Measurements from ENCODE around the gene RAB3GAP1. TPM values are rescaled to one million over a fixed set of nuclear protein-coding genes. Genes with fewer than 3 reads are reported as not detected.

The RAB3GAP1 gene
- total and polyA plus RNA-seq, 2 of the 4 experiments (the other 2 are of a cell fraction), result 21.2 to 65.8 TPM

GRCh38 chr2:135022952-135023880 lies 28.9 kb upstream of the RAB3GAP1 start:
- Histone ChIP-seq H4K91ac (ENCODE audit: insufficient read depth, low read depth, low read length) (no peak overlapping the region), H3K27ac (ENCODE audit: insufficient read depth, low read length) (no peak overlapping the region), H3K23ac (ENCODE audit: low read depth, low read length) (no peak overlapping the region), H2AK5ac (ENCODE audit: low read depth, low read length) (no peak overlapping the region), H4K8ac (ENCODE audit: low read depth in 2 of 2, low read length in 2 of 2) (no peak overlapping the region), H2AFZ (replicated peaks; ENCODE audit: low read length, poor library complexity) (no peak overlapping the region), H2BK20ac (ENCODE audit: low read depth, low read length) (no peak overlapping the region), H3K56ac (ENCODE audit: extremely low read depth, insufficient read depth, low read length) (no peak overlapping the region), H2BK120ac (ENCODE audit: low read depth, low read length) (no peak overlapping the region), H3K14ac (replicated peaks; ENCODE audit: low read depth, low read length) (no peak overlapping the region), H2BK5ac (ENCODE audit: low read depth, low read length, poor library complexity, severe bottlenecking) (no peak overlapping the region), H4K5ac (ENCODE audit: low read depth, low read length) (no peak overlapping the region), H2BK15ac (ENCODE audit: low read depth, low read length) (no peak overlapping the region), H4K20me1 (ENCODE audit: insufficient read depth, low read length) (no peaks in the 10 kb centered on the region), H3K27me3 (ENCODE audit: control insufficient read depth, insufficient read depth, low read length) (no peaks in the 10 kb centered on the region; the same call in 1 of the 2 replicates), H3K4ac (ENCODE audit: low read depth, low read length) (no peak overlapping the region), H3K4me2 (ENCODE audit: low read depth, low read length) (no peak overlapping the region), H3K18ac (ENCODE audit: low read depth, low read length) (no peak overlapping the region), H3K4me3 (ENCODE audit: insufficient read depth, low read depth, low read length) (no peak overlapping the region), H3K4me1 (ENCODE audit: control insufficient read depth, insufficient read depth, low read length) (no peaks in the 10 kb centered on the region), H3K36me3 (ENCODE audit: control insufficient read depth, insufficient read depth, low read length) (no peaks in the 10 kb centered on the region), H3K79me1 (ENCODE audit: low read depth in 1 of 2, low read length in 2 of 2) (no peaks in the 10 kb centered on the region), H3K9me1 (ENCODE audit: insufficient read depth, low read length) (no peaks in the 10 kb centered on the region), H3K9me3 (ENCODE audit: control insufficient read depth, insufficient read depth, low read length) (no peaks in the 10 kb centered on the region), H3K9ac (ENCODE audit: low read depth, low read length) (no peak overlapping the region), H2AK9ac (replicated peaks; ENCODE audit: low read depth, low read length, poor library complexity) (no peak overlapping the region)
- intact Hi-C loops (cut with micrococcal nuclease) (no loop called here), in situ Hi-C loops (cut with MboI; ENCODE audit: low sequenced_read_pairs) (no loop called here), dilution Hi-C loops (cut with HindIII; ENCODE audit: low sequenced_read_pairs, unreplicated experiment) (no loop called here)
- DNase-seq, result no peak
- POLR2A ChIA-PET (ENCODE audit: unreplicated experiment), result no interaction called here
- WGBS, 2 experiments (ENCODE audit: extremely low coverage in 2 of 2, insufficient read length in 1 of 2), result 58% methylated on average over 9 of the region's 10 CpGs; no CpG with 5 or more reads in 1 of the 2 experiments
- ATAC-seq (ENCODE audit: low read depth), result no peak
- BruUV-seq (replicated peaks), result no TSS peak
- CTCF ChIA-PET, result no interaction called here
- TF ChIP-seq POLR2A (IDR thresholded peaks at IDR 0.05; ENCODE audit: low read depth, low read length) (no peak), MAZ (IDR thresholded peaks at IDR 0.05; ENCODE audit: borderline replicate concordance, low read depth, low read length) (no peak), MAFK (IDR thresholded peaks at IDR 0.05; ENCODE audit: low read depth, low read length) (no peak), CHD1 (IDR thresholded peaks at IDR 0.05; ENCODE audit: low read depth, low read length) (no peak)
